Embryonic facial prominence (tissue), 1 donor: Measurements from ENCODE around the gene PPP2R3B.
"Not testable (repeated sequence)": the region's sequence is repeated elsewhere in the genome, so short reads cannot be mapped to it uniquely, and the experiment has no call there.

Experiments
- DNase-seq: peaks from one replicate; pipeline ENCODE4 v3.0.0-alpha.2; 2016; ENCODE audit errors: extremely low spot score

PPP2R3B gene

GRCh38 chrX:353566-354535, 32.9 kb downstream of the PPP2R3B start:
- no peak for DNase-seq

- no peak for DNase-seq
Measured at GRCh38 chrX:352582-353314, 34.0 kb downstream of the PPP2R3B start.

GRCh38 chrX:352181-352580, 34.5 kb downstream of the PPP2R3B start:
- DNase-seq, result no peak

GRCh38 chrX:351736-352135, 35.0 kb downstream of the PPP2R3B start:
- no peak for DNase-seq

DNA sequence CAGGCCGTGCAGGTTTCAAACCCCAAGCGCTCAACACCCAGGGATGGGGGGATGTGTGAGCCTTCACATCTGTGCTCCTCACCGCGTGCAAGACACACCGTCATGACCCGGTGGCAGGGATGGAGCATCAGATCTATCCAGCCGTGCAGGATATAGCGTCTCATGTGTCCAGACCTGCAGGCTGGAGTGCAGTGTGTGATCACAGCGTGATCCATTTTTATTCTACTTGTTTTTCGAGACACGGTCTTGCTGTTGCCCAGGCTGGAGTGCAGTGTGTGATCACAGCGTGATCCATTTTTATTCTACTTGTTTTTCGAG, 35.4 kb downstream of the PPP2R3B start:
- DNase-seq, result not testable (repeated sequence)

DNA sequence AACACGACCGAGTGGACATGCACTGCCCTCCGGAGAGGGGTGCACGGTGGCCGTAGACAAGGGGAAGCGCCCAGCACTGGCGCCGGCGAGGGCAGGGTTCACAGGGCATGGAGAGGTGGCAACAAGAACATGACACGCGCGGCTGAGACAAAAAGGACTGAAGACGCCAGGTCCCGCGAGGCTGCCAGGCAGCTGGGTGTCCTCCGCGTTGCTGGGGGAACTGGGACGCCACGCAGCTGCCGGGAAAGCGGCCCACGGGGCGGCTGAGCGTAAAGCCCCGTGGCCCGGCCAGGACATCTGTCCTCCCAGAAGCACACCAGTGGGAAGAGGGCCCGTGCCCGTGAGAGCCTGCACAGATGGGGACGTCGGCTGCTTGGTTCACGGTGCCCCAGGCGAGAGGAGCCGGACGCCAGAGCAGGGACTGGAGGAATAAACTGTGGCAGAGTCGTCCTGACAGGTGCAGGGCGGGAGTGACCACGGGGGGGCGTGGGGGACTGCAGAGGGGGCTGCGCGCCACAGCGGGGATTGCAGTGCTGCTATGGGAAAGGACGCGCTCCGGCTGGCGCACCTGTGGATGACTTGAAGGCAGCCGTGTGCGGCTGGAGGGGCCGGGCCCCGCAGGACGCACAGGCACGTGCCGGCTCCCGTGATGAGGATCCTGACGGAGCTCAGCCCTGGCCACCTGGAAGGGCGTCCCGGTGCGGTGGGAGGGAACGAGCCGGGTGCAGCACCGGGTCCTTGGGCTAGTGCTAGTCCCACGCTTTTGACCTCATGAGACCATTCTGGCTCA, 36.0 kb downstream of the PPP2R3B start:
- DNase-seq, result no peak

- no peak for DNase-seq
Measured at GRCh38 chrX:350148-350533, 36.6 kb downstream of the PPP2R3B start.

- DNase-seq, result no peak
Measured at GRCh38 chrX:349702-350101, 37.0 kb downstream of the PPP2R3B start.

- no peak for DNase-seq
Measured at GRCh38 chrX:349196-349595, 37.5 kb downstream of the PPP2R3B start.

- DNase-seq, result no peak
Measured at GRCh38 chrX:348461-349117, 38.1 kb downstream of the PPP2R3B start.

GRCh38 chrX:347351-348117, 39.2 kb downstream of the PPP2R3B start:
- DNase-seq, result no peak

- no peak for DNase-seq
Measured at GRCh38 chrX:346034-346813, 40.5 kb downstream of the PPP2R3B start.

- DNase-seq, result no peak
Measured at GRCh38 chrX:345020-345925, 41.4 kb downstream of the PPP2R3B start.

GRCh38 chrX:344371-344901, 42.3 kb downstream of the PPP2R3B start:
- no peak for DNase-seq

GRCh38 chrX:341541-342101, 45.1 kb downstream of the PPP2R3B start:
- no peak for DNase-seq

DNA sequence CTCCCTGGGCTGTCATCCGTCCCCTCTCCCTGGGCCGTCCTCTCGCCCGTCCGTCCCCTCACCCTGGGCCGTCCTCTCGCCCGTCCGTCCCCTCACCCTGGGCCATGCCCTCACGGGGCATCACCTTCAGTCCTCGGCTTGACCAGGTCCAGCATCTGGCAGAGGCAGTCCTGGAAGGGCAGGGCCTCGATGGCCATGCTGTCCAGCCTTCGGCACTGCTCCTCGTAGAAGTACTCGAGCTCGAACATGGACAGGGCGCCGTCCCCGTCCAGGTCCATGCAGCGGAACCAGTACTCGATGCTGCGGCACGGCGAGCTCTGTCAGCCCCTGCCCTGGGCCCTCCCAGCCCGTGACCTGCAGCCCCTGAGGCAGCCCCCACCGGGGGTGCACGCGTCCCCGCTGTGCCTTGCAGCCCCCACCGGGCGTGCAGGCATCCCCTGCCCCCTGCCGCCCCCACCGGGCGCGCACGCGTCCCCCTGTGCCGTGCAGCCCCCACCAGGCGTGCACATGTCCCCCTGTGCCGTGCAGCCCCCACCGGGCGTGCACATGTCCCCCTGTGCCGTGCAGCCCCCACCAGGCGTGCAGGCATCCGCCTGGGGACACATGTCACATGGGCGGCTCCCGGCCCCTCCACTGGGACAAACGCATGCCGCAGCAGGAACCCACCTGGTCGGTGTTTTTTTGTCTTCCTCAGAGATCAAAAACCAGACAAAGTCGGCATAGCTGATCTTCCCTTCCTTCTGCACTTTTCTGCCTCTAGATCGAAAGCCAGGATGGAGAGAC, 45.9 kb downstream of the PPP2R3B start:
- no peak for DNase-seq

GRCh38 chrX:340121-340520, 46.6 kb downstream of the PPP2R3B start:
- DNase-seq, result no peak
